Naive thymus-derived CD8-positive, alpha-beta T cell (primary cell): ENCODE data around the gene UBA1. TPM values are rescaled to one million over a fixed set of nuclear protein-coding genes. Genes with fewer than 3 reads are reported as not detected.

Experiments used
- polyA plus RNA-seq, 3 donors: library from polyadenylated mRNA; unstranded; fragments of 300-500 nt; fragmentation: Illumina TruSeq; gene quantifications; one replicate each; pipeline ENCODE4 v1.2.3, GENCODE V29; 2021
- total RNA-seq, 8 experiments: library from RNA in 2 of 8; stranded (reverse) in 2 of 8; gene quantifications; one replicate each; pipeline ENCODE4 v1.2.3 and lab custom pipeline; 2021 to 2026

UBA1 gene
- total and polyA plus RNA-seq, 5 experiments from 2014 or later: 122 to 176 (median 156) TPM

Other genes with a start within 250 kb of the UBA1 start
- gene RGN, start 115.4 kb upstream of the UBA1 start, total RNA-seq: not detected
- not detected for gene RGN, start 115.4 kb upstream of the UBA1 start, polyA plus RNA-seq
- gene NDUFB11, start 49.1 kb upstream of the UBA1 start, total RNA-seq: 10 to 100 TPM; 50.6 to 50.8 TPM
- gene NDUFB11, start 49.1 kb upstream of the UBA1 start, polyA plus RNA-seq: 100 to 1,000 TPM; 171 to 185 (median 175) TPM
- 10 to 100 TPM; 52.3 to 55.0 TPM for gene RBM10, start 48.6 kb upstream of the UBA1 start, total RNA-seq
- gene RBM10, start 48.6 kb upstream of the UBA1 start, polyA plus RNA-seq: 10 to 100 TPM; 17.6 to 39.2 (median 27.9) TPM
- 10 to 100 TPM; 48.2 to 49.0 TPM for gene CDK16, start 24.9 kb downstream of the UBA1 start, total RNA-seq
- 10 to 100 TPM in 1 of 3 donors, 1 to 10 TPM in 2; 3.1 to 13.6 (median 6.1) TPM for gene CDK16, start 24.9 kb downstream of the UBA1 start, polyA plus RNA-seq
- 100 to 1,000 TPM; 191 to 195 TPM for gene USP11, start 39.2 kb downstream of the UBA1 start, total RNA-seq
- gene USP11, start 39.2 kb downstream of the UBA1 start, polyA plus RNA-seq: 100 to 1,000 TPM; 130 to 171 (median 137) TPM
- 1 to 10 TPM; 2.0 to 2.2 TPM for gene ZNF157, start 176.7 kb downstream of the UBA1 start, total RNA-seq
- gene ZNF157, start 176.7 kb downstream of the UBA1 start, polyA plus RNA-seq: under 1 TPM; 0.34 to 0.67 (median 0.61) TPM